Transverse colon (tissue), 4 donors: ENCODE data around the gene CARD10. TPM values are rescaled to one million over a fixed set of nuclear protein-coding genes. Genes with fewer than 3 reads are reported as not detected.

ENCODE experiments used
- DNase-seq: peaks from one replicate; pipeline ENCODE4 v3.0.0-alpha.2; 2019
- H3K27ac ChIP-seq, 4 donors: fragments of 200-600 bp; sonication (generic); 2 replicates each; pipeline ENCODE4 v1.5.1; 2016 to 2018; ENCODE audit warnings: inconsistent platforms in 4 of 4
- H3K27me3 ChIP-seq: fragments of 200-600 bp; sonication (generic); 2 replicates; pipeline ENCODE4 v1.5.1; 2017; ENCODE audit warnings: inconsistent platforms
- H3K36me3 ChIP-seq, 4 donors: fragments of 200-600 bp; sonication (generic); 2 replicates each; pipeline ENCODE4 v1.5.1; 2017 to 2019; ENCODE audit warnings: inconsistent platforms in 4 of 4
- H3K4me1 ChIP-seq, 4 donors: fragments of 200-600 bp; sonication (generic); 2 replicates each; pipeline ENCODE4 v1.5.1; 2017 to 2020; ENCODE audit warnings: inconsistent platforms in 4 of 4
- H3K4me3 ChIP-seq, 4 donors: fragments of 200-600 bp; sonication (generic); 1 replicate in 1 of 4; 2 replicates in 3 of 4; pipeline versions ENCODE4 v1.5.1 to v1.6.1; 2017 to 2019; ENCODE audit warnings: inconsistent platforms in 4 of 4
- H3K9me3 ChIP-seq, 2 donors: fragments of 200-600 bp; sonication (generic); 2 replicates each; pipeline ENCODE4 v1.5.1; 2017 to 2019; ENCODE audit warnings: inconsistent platforms in 2 of 2
- CTCF ChIP-seq, 5 experiments: fragments of 200-600 bp in 3 of 5; fragments of 450-650 bp in 2 of 5; sonication (generic) in 3 of 5; IDR thresholded peaks; 1 replicate in 2 of 5; 2 replicates in 3 of 5; pipeline ENCODE4 v1.5.1; 2016 to 2017; ENCODE audit warnings: antibody characterized with exemption in 5 of 5, inconsistent platforms in 3 of 5, mild to moderate bottlenecking in 2 of 5, moderate library complexity in 1 of 5
- EP300 ChIP-seq: sonication (generic); formaldehyde crosslinking; IDR thresholded peaks from one replicate; pipeline ENCODE4 v1.6.1; 2017; ENCODE audit warnings: antibody characterized with exemption, low read depth
- POLR2A ChIP-seq: fragments of 450-650 bp; IDR thresholded peaks from one replicate; pipeline ENCODE4 v1.6.1; 2016; ENCODE audit warnings: antibody characterized with exemption, mild to moderate bottlenecking, moderate library complexity
- POLR2AphosphoS5 ChIP-seq, 3 donors: sonication (generic); formaldehyde crosslinking; IDR thresholded peaks; one replicate each; pipeline ENCODE4 v1.6.1; 2016; ENCODE audit warnings: antibody characterized with exemption in 3 of 3
- WGBS, 2 donors: methylation state at CpG; one replicate each; pipeline ENCODE4 v1.1.5; 2018; ENCODE audit warnings: low coverage in 1 of 2; 5-methylcytosine and 5-hydroxymethylcytosine counted together
- in situ Hi-C, 4 donors: fragments of 200-750 bp; cut with MboI; loops; one replicate each; pipeline versions ENCODE4 v1.15.0 to v1.15.1; 2017; ENCODE audit warnings: low sequenced_read_pairs in 3 of 4, low pct_ligation_motif_present in 1 of 4, low pct_unique_long_range_greater_than_20kb in 1 of 4
- intact Hi-C: fragments of 100-400 bp; cut with DNase I; formaldehyde crosslinking; loops from one replicate; pipeline ENCODE4 v1.15.1; 2023; ENCODE audit warnings: low total_unique reads
- total RNA-seq, 4 donors: library from RNA; depleted of rRNA; stranded (reverse); fragments of >200 nt; gene quantifications; one replicate each; pipeline ENCODE4 v1.1.0, GENCODE V29; 2016

The CARD10 gene
- total RNA-seq, 4 donors from 2014 or later: 46.3 to 166 (median 60.9) TPM

GRCh38 chr22:37516456-37516855, 2.8 kb downstream of the CARD10 start:
- no peak overlapping the region for H3K4me3 ChIP-seq
- TF ChIP-seq CTCF (IDR thresholded peaks at IDR 0.05): no peak
- no peak for TF ChIP-seq EP300
- no peak for TF ChIP-seq POLR2A
- peaks cover 9 to 46% (median 38%) of the 10 kb centered on the region in 4 donors for H3K4me1 ChIP-seq
- no peaks in the 10 kb centered on the region for H3K36me3 ChIP-seq
- in situ Hi-C loops: no loop called here
- H3K27ac ChIP-seq: no peak overlapping the region
- no peaks in the 10 kb centered on the region for H3K9me3 ChIP-seq
- DNase-seq: no peak
- H3K27me3 ChIP-seq: peaks cover 22% of the 10 kb centered on the region
- WGBS, 2 donors: 100% methylated on average over 1 of the region's 1 CpG
- intact Hi-C loops: no loop called here

- H3K27ac ChIP-seq: no peak overlapping the region
- TF ChIP-seq POLR2AphosphoS5 (IDR thresholded peaks at IDR 0.05) (no peak), EP300 (no peak), POLR2A (no peak), CTCF (IDR thresholded peaks at IDR 0.05) (no peak)
- in situ Hi-C loops: no loop called here
- peaks cover 9 to 43% (median 38%) of the 10 kb centered on the region in 4 donors for H3K4me1 ChIP-seq
- H3K9me3 ChIP-seq: no peaks in the 10 kb centered on the region
- no peaks in the 10 kb centered on the region for H3K36me3 ChIP-seq
- 89 to 100% methylated on average over 3 to 21 of the region's 23 CpGs for WGBS, 2 donors
- H3K27me3 ChIP-seq: peaks cover 21% of the 10 kb centered on the region
- H3K4me3 ChIP-seq: no peak overlapping the region
- DNase-seq: no peak
- intact Hi-C loops: no loop called here
Observed at GRCh38 chr22:37515901-37516300, 3.3 kb downstream of the CARD10 start.

GRCh38 chr22:37514526-37515051, 4.6 kb downstream of the CARD10 start:
- no peak for DNase-seq
- in situ Hi-C loops: no loop called here
- 84% methylated on average over 15 of the region's 15 CpGs; no CpG with 5 or more reads in 1 of the 2 donors for WGBS, 2 donors
- no peak for TF ChIP-seq POLR2A
- no peak for TF ChIP-seq POLR2AphosphoS5 (IDR thresholded peaks at IDR 0.05)
- no peak for TF ChIP-seq EP300
- no peak for TF ChIP-seq CTCF (IDR thresholded peaks at IDR 0.05)
- Histone ChIP-seq H3K4me3 (no peak overlapping the region), H3K27me3 (peaks cover 14% of the 10 kb centered on the region), H3K27ac (no peak overlapping the region), H3K9me3 (no peaks in the 10 kb centered on the region), H3K36me3 (no peaks in the 10 kb centered on the region), H3K4me1 (peaks cover 6 to 39% (median 35%) of the 10 kb centered on the region in 4 donors)
- intact Hi-C loops: no loop called here

- Histone ChIP-seq H3K36me3 (no peaks in the 10 kb centered on the region), H3K27ac (peak overlapping the region; percentile 67 to 94 (median 88)), H3K27me3 (no peaks in the 10 kb centered on the region), H3K4me1 (peaks cover 15 to 45% (median 40%) of the 10 kb centered on the region in 4 donors), H3K4me3 (no peak overlapping the region), H3K9me3 (no peaks in the 10 kb centered on the region)
- DNase-seq: no peak
- TF ChIP-seq EP300: no peak
- no peak for TF ChIP-seq POLR2AphosphoS5 (IDR thresholded peaks at IDR 0.05)
- no peak for TF ChIP-seq POLR2A
- TF ChIP-seq CTCF (IDR thresholded peaks at IDR 0.05): no peak
- intact Hi-C loops (no loop called here), in situ Hi-C loops (no loop called here)
- WGBS, 2 donors: 46 to 83% methylated on average over 3 to 6 of the region's 6 CpGs
Observed at GRCh38 chr22:37511395-37512104, 7.7 kb downstream of the CARD10 start.
